Retinal pigment epithelial cell (primary cell): ENCODE measurements around the gene UTRN.

Experiments used
- DNase-seq: peaks from one replicate; pipeline ENCODE4 v3.0.0-alpha.2; 2010; ENCODE audit warnings: low read depth
- H3K4me3 ChIP-seq: 2 replicates; pipeline ENCODE4 v1.5.1; 2011; ENCODE audit warnings: mild to moderate bottlenecking, low read length, control low read depth, moderate library complexity
- TF ChIP-seq, protein P1 (sequence below): conservative IDR thresholded peaks from 2 replicates; pipeline ENCODE4 v1.5.1; 2011; ENCODE audit warnings: low read depth, low read length, control low read depth, inconsistent platforms

UTRN gene

DNA sequence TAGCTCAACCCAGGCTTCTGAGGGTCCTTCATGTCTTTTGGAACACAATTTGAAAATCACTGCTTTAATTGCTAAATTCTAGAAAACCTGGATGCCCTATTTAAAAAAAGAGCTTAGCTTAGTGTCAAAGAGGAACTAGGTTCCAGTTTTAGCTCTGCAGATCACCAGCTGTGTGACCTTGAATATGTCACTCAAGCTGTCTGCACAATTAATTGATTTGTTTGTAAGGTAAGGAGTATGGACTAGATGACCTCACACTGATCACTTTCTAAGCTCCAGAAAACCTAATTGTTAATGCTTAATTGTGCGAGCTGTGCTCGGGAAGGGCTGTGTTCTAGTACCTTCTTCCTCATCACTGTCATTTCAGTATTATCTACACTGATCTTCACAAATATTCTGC lies 26.2 kb downstream of the UTRN start:
- DNase-seq: no peak
- H3K4me3 ChIP-seq: no peak overlapping the region
- TF ChIP-seq, protein P1, sequence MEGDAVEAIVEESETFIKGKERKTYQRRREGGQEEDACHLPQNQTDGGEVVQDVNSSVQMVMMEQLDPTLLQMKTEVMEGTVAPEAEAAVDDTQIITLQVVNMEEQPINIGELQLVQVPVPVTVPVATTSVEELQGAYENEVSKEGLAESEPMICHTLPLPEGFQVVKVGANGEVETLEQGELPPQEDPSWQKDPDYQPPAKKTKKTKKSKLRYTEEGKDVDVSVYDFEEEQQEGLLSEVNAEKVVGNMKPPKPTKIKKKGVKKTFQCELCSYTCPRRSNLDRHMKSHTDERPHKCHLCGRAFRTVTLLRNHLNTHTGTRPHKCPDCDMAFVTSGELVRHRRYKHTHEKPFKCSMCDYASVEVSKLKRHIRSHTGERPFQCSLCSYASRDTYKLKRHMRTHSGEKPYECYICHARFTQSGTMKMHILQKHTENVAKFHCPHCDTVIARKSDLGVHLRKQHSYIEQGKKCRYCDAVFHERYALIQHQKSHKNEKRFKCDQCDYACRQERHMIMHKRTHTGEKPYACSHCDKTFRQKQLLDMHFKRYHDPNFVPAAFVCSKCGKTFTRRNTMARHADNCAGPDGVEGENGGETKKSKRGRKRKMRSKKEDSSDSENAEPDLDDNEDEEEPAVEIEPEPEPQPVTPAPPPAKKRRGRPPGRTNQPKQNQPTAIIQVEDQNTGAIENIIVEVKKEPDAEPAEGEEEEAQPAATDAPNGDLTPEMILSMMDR: no peak

DNA sequence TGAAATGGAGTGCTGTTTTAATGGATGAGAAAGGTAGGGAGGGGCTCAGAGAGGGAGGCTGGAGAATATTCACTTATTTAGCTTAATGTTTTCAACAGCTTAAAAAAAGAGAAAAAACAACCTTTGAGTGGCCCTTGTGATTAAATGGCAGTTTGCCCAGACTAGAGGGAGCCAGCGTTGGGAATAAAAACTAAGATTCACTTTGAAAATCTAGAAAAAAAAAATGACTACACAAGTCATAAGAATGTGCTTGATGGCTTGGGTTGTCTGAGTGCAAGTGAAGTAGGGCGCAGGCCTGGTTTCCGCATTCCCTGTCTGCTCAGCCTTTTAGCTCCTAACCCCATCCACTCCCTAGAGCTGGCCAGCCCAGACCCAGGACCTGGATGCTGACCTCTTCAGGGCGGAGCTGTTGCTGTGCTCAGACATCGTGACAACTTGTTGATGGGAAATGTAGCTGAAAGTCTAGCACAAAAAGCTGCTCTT lies 28.9 kb downstream of the UTRN start:
- H3K4me3 ChIP-seq: no peak overlapping the region
- TF ChIP-seq, protein P1: no peak
- peak; percentile 87 for DNase-seq

DNA sequence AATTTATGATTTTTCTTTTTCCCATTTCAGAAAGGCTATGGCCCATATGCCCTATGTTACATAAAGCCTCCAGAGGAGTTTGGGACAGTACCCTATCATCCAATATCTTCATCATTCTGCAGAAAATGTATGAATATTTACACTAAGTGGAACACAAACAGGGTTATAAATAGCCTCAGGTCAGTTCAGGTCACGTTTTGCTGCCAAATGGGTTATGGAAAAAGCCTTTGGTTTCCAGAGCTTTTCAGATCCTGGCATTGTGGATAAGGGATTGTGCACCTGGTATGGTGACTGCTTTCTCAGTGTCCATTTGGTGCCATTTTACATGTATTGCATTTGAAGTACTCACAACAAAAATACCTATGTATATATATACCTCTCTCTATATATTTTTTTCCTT lies 29.4 kb downstream of the UTRN start:
- no peak for DNase-seq
- H3K4me3 ChIP-seq: no peak overlapping the region
- TF ChIP-seq, protein P1: no peak

DNA sequence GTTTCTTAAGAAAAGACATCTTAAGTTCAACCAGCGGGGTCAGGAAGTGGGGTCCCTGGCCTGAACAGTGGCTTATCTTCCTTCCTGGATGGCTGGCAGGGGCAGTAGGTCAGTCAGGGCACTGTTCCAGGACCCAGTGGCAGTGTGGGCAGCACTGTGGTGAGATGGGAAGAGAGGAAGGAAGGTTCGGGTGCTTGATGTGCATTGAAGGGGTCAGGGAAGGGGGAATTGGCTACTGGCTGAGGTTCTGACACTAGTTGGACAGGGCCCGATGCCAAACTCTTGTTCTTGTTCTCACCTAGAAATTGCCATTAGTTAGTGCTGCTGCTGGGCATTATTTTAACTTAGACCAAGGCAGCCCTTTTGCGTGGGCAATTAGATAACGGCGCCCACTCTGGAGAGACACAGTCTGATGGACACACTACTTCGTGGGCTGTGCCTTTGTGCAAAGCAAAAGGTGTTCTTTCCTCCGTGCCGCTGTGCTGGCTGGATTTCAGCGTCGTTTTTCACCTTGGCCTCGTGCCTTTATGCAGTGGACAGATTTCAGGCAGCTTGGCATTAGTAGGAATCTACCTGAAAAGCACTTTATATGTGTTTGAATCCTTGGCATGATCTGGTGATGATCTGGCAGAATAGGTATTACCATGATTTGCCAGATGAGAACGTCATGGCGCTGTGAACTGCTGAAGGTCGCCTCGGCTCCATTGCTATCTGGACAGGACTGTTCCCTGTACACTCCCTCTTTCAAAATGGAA lies 30.3 kb downstream of the UTRN start:
- TF ChIP-seq, protein P1: no peak
- DNase-seq: no peak
- no peak overlapping the region for H3K4me3 ChIP-seq

DNA sequence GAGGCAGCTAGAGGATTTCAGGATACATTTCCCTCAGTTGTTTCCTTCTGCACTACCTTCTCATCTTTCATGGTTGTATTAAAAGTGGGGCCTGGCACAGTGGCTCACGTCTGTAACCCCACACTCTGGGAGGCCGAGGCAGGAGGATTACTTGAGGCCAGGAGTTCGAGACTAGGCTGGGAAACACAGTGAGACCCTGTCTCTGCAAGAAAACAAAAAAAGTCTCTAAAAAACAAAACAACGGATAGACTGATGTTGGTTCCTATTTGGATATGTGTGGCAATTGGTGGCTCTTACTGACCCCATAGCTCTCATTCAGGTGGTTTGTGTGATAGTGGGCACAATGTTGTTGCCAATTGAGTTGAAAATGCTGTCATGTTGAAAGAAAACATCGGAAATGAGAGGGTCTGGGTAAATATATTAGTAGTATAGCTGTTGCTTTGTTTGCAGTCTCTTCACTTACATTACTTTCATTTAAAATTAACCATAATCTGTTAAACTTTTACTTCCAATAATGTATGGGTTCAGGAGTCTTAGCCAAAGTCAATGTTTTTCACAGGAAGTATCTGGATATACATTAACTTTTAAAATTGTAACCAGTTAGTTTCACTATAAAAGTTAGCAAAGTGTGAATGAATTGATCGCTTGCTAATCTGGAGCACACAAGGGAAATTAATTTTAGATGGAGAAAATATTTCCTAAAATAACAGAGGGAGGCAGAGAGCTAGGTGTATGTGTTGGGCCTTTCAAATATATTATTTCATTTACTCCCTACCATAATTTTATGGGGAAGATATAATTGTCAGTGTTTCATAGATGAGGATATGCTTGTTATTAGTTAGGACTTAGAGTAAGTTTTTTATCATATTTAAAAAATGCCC lies 31.1 kb downstream of the UTRN start:
- DNase-seq: no peak

DNA sequence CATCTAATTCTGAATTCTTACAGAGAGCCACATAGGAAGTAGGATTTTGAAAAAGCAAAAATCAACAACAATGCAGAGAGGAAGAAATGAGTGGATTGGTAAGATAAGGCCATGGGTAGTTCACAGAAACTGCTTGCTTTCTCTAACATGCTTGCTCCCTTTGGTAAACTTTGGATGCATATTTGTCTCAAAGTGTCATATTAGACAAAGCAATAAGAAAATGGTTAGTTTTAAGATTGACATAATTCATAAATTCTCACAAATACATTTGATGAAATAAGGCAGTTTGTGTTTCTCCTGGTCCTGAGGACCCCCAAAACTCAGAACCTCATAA lies 31.7 kb downstream of the UTRN start:
- H3K4me3 ChIP-seq: no peak overlapping the region
- DNase-seq: no peak
- TF ChIP-seq, protein P1: no peak

More for the DNA sequence above, 31.1 kb downstream of the UTRN start:
- no peak overlapping the region for H3K4me3 ChIP-seq
- TF ChIP-seq, protein P1: no peak
